DMS79 treated with DMSO at 0.1 percent for 48 hours (cell line): ENCODE measurements around the gene TK2.

Experiments
- DNase-seq: peaks from one replicate; lab custom pipeline; 2025; lab: John Stamatoyannopoulos, UW

The TK2 gene

GRCh38 chr16:66544016-66544757, 5.7 kb downstream of the TK2 start:
- no peak for DNase-seq

- no peak for DNase-seq
Measured at GRCh38 chr16:66543541-66543940, 6.4 kb downstream of the TK2 start.

DNA sequence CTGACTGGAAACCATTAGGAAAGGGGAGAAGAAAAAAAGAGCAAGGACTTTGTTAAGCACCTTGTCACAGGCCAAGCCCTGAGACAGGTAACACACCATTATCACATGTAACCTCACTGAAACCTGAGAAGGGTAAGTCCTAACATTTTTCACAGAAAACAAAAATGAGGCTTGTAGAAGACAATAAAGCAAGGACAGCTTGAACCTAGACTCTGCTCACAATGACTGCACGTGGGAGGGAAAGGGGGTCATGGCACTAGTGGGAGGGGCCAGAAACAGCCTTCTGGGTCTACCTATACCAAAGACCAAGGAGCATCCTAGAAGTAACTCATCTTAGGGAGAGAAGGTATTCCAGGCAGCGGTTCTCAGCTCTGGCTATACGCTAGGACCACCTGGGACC, 7.5 kb downstream of the TK2 start:
- no peak for DNase-seq

DNA sequence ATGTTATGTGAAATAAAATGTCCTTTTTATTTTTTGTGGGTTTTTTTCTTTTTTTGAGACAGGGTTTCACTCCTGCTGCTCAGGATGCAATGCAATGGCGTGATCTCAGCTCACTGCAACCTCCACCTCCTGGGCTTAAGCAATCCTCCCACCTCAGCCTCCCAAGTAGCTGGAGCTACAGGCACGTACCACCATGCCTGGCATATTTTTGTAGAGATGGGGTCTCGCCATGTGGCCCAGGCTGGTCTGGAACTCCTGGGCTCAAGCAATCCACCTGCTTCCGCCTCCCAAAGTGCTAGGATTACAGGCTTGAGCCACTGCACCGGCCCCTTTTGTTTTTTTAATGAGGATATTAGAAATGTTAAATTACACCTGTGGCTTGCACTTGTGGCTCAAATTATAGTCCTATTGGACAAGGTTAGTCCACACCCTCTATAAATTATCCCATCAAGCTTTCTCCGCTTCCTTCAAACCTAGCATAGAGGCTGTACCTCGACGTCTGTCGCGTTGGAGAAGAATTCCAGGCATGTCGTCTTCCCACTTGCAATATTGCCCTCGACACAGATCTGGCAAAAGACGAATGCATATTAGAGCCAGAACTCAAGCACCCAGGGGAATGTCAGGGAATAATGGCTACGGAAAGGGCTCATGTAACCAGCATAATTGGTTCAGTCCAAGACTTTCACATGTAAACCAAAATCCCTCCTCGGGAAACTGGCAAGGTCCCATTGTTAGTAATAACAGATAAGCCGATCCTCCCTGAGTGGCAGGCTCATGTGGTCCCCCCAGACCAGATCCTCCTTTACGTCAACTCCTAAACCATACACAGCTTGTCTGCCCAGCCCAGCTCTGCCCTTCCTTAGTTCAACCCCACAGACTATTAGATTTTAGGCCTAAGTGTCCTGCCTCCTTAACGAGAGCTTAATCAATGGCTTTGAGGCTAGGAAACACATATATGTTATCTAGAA, 8.2 kb downstream of the TK2 start:
- DNase-seq: no peak

GRCh38 chr16:66539623-66540469, 10.1 kb downstream of the TK2 start:
- peak; percentile 49 for DNase-seq

DNA sequence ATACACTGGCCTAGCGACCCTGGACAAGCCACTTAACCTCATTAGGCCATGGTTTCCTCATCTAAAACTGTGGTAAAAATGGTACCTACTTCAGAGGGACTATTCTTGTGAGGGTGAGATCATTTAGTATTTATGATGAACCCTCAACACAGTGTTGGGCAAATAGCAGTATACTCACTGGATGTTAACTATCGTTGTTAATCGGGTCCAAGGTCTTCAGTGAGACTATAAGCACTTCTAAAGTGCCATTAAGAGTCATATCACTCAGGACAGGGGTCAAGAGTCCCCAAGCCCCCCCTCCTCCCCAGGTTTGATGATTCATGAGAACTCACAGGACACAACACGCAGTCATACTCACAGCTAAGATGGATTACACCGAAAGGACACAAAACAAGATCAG, 11.0 kb downstream of the TK2 start:
- DNase-seq: no peak

DNA sequence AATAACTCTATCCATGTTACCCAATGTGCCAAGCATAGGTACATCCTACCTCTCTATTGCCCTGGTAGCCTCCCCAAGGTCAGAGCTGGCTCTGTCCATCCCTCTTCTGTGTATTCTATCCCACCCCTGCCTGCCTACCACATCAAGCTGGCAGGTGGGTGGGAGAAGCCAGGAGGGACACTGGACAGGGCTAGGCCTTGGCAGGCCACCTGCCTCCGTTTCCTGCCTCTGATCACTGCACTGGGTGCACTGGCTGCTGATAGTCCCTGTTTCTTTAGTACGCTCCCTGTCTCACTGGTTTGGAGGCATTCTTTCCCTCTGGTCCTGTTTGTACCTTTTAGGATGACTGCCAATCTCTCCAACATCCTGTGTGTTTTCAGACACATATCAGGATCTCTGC, 12.7 kb downstream of the TK2 start:
- no peak for DNase-seq

GRCh38 chr16:66536525-66536924, 13.4 kb downstream of the TK2 start:
- DNase-seq: no peak

GRCh38 chr16:66534376-66534799, 15.5 kb downstream of the TK2 start:
- no peak for DNase-seq

GRCh38 chr16:66529475-66529874, 20.4 kb downstream of the TK2 start:
- no peak for DNase-seq

DNA sequence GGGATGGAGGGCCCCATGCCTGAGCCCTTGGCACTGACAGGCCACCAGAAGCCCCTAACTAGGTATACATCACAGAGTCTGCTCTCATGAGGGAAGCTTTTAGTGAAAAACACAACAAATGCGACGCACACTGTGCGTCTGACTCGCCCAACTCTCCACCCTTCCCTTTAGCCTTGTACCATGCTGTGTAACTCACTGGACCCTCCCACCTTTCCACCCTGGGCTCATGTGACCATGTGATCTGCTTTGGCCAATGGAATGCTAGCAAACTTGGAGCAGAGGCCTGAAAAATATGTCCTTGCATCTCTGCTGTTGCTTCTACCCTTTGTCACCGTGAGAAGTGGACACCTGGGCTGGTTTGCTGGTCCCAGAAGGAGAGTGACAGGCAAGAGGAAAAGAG, 21.6 kb downstream of the TK2 start:
- no peak for DNase-seq

DNA sequence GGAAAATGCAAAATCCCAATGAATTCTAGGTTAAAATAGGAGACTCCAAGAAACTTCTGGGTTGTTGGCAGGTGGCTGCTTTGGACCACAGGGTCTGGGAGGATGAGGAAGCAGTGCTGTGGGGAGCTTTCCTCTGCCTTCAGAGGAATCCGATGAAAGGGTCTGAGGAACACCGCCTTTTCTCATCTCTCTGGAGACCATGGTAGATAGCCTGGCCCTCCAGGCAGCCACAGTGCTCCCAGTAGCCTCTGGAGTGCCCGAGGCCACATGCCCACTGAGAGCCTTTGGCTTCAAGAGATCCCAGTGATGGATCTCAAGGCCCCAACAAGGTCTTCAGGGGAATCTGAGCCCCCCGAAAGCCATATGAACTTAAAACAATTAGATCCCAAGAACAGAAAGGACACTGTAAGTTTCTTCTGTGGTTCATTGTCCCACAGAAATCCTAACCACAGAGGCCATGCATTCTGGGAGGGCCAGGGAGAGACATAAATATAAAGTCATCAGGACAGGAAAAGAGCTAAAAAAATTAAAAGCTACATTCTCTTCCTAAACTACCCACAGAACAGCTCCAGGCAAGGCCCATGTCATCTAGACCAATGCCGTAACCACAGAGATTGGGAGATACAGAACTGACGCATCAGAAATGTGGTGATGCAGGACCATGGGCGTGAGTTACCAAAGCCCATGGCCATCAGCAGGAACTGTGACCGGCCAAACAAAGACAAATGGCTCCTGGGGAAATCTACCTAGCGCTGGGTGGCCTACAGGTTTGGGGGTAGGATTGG, 24.3 kb downstream of the TK2 start:
- DNase-seq: no peak

DNA sequence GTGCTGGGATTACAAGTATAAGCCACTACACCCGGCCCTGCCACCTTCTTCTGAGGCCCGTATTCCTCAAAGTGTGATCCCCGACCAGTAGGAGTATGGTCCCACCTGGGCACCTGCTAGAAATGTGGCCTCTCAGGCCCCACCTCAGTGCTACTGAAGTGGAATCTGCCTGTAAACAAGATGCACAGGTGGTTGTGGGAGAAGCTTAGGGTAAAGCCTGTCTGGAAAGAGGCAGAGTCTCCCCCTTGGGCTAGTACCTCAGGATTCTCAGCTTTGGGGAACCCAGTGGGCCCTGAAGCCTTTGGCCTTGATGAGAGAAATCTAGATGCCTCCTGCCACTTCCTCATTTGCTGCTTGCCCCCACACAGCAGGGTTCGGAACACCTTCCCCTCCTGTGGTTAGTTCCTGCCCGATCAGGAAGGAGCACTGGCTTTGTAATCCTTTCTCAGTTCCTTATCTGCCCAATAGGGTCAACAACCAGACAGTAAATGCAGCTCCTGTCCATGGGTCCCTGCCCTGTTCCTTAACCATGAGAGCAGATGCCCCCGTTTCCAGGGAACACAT, 25.2 kb downstream of the TK2 start:
- no peak for DNase-seq

DNA sequence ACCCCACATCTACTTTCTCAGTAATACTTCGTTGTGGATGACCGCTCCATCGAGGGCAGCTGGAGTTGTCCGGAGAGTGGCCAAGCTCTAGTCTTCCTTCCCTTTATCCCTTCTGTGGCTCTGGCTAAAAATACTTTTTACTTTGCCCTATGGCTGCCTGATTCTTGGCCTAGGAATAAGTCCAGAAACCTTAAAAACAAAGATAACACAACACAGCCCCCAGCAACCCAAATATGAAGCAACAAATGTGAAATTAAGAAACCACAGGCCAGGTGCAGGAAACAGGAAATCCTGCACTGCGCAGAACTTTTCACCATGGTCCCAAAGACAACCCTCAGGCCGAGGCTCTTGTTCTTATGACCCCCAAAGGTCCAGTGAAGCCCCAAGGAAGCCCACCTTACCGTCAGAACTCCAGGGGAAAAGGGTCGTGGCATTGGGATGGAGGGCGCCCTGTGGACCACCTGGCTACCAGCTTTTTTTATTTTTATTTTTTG, 26.0 kb downstream of the TK2 start:
- DNase-seq: no peak

DNA sequence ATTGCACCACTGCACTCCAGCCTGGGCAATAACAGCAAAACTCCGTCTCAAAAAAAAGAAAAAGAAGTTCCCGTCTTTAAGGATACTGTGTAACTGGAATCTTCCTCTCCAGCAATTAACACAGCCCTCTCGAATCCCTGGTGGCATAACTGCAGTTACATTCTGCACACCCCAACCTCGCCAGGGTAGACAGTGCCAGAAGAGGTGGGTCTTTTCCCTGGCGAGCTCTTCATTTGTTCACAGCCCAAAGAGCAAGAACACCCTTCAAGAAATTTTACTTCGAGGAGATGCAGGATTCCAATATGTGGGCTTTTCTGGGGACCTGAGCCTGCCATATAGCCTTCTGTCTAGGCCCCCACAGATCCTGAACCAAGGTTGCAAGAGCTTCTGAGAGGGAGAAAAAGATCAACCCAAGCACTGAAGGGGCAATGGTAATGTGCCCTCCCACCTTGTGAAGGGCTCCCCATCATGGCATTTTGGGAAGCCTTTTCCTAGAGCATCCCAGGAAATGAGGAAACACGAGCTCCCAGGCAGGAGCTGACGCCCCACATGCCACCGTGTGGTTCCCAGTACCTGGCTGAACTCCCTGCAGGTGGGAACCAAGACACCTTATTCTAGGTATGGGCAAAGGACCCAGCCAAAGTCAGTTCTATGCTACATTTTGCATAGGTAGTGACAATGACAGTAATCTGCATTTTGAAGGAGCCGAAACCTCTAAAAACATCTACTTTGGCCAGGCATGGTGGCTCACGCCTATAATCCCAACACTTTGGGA, 26.9 kb downstream of the TK2 start:
- no peak for DNase-seq

DNA sequence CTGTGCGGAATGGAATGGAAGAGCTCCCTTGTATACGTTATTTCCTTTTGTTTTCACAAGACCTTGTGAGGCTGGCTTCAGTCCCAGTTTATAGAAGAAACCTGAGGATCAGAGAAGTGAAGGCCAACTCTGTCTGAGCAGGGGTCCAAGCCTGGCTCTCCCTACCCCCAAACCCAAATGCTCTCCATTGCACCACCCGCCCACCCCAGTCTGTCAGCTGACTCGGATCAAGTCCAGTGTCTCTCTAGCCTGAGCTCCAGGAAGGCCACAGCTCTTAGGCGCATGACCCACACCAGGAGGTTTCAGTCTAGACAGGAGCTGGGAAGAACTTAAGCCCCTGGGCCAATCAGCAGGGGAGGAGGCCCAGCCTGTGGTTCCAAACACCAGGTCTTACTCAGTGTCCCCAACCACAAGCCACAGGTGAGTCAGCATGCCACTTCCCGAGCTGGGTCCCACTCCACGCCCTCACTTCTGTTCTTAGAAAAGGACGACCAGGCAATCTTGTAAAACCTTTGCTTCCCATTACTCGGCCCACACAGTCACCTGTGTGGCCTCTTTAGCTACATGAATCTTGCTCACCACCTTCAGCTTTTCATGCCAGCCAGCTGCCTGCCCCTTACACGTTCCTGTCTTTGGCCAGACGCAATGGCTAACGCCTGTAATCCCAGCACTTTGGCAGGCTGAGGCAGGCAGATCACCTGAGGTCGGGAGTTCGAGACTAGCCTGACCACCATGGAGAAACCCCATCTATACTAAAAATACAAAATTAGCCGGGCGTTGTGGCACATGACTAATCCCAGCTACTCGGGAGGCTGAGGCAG, 27.8 kb downstream of the TK2 start:
- DNase-seq: no peak

DNA sequence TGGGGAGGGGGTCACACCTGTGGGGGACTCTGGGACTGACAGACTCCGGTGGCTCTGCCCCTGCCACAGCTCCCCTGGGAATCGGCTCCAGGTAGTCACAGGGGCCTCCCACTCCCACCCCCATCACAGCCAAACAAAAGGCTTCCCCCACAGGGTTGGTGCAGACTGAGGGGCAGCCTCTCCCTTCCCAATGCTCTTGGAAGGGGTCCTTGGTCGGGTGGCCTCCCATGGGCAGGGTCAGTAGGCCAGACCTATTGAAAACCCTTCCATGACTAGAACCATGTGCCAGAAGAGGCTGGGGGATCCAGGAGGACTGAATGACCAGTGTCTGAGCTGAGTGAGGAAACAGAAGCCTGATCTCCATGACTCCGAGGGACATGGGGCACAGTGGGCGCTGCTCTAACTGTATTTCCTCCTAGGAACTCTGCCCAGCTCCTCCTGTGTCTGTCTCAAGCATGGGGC, 28.6 kb downstream of the TK2 start:
- no peak for DNase-seq

GRCh38 chr16:66520406-66521170, 29.3 kb downstream of the TK2 start:
- no peak for DNase-seq
